ENCODE results near the gene NTHL1. TPM values are rescaled to one million over a fixed set of nuclear protein-coding genes. Genes with fewer than 3 reads are reported as not detected.

The NTHL1 gene
- polyA plus RNA-seq, 1 experiment, result 21.0 TPM

GRCh38 chr16:2090481-2090776 is 42.8 kb upstream of the NTHL1 start:
- ChIA-PET CTCF (interaction anchor here (1.2 to 2.2 kb wide), 2 partner anchors 49 to 67 kb away, joined by 3 to 5 read pairs; no protein-coding TSS in a partner anchor), POLR2A (no interaction called here)
- Histone ChIP-seq H3K36me3 (ENCODE audit: control insufficient read depth, insufficient read depth, low read length) (peaks cover 73% of the 10 kb centered on the region), H3K27me3 (ENCODE audit: control insufficient read depth, insufficient read depth, low read length) (no peaks in the 10 kb centered on the region), H3K4me3 (ENCODE audit: low read depth, low read length) (no peak overlapping the region)
- TF ChIP-seq, protein P1, sequence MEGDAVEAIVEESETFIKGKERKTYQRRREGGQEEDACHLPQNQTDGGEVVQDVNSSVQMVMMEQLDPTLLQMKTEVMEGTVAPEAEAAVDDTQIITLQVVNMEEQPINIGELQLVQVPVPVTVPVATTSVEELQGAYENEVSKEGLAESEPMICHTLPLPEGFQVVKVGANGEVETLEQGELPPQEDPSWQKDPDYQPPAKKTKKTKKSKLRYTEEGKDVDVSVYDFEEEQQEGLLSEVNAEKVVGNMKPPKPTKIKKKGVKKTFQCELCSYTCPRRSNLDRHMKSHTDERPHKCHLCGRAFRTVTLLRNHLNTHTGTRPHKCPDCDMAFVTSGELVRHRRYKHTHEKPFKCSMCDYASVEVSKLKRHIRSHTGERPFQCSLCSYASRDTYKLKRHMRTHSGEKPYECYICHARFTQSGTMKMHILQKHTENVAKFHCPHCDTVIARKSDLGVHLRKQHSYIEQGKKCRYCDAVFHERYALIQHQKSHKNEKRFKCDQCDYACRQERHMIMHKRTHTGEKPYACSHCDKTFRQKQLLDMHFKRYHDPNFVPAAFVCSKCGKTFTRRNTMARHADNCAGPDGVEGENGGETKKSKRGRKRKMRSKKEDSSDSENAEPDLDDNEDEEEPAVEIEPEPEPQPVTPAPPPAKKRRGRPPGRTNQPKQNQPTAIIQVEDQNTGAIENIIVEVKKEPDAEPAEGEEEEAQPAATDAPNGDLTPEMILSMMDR (IDR thresholded peaks at IDR 0.05; ENCODE audit: insufficient read depth, low read depth, low read length), result no peak
- DNase-seq (ENCODE audit: low read depth), result no peak

DNA sequence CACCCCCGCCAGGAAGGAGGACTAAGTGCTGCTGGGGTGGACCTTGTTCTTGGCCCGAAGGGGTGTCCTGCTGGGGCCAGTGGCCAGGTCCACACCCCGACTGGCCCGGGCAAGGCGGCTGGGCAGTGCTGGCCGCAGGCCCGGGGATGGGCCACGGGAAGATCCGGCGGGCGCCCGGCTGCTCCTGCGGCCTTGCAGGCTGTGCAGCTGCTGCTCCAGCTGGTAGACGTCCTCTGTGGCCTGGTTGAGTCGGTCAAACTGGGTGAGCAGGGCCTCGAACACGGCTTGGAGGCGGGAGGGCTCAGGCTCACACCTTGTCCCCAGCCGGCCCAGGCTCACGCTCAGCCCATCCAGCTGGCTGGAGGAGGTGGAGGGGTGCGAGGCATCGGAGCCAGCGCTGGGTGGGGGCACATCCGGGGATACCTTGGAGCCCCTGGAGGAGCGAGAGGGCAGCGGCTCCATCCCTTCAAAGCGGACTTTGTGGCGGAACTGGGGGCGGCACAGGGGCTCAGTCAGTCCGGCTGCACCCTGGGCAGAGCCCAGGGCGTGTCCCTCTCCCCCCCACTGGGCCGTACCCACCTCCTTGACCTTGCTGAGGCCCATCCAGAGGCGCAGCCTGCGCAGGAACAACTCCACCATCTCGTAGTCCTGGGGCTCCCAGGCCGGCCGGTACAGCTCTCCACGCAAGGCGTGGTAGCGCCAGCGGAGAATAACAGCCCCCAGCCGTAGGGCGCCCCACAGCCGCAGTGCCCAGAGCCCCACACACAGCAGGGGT is 42.3 kb upstream of the NTHL1 start:
- CTCF ChIA-PET, result interaction anchor here (2.2 kb wide), 1 partner anchor 50 kb away, joined by 5 read pairs; no protein-coding TSS in a partner anchor

DNA sequence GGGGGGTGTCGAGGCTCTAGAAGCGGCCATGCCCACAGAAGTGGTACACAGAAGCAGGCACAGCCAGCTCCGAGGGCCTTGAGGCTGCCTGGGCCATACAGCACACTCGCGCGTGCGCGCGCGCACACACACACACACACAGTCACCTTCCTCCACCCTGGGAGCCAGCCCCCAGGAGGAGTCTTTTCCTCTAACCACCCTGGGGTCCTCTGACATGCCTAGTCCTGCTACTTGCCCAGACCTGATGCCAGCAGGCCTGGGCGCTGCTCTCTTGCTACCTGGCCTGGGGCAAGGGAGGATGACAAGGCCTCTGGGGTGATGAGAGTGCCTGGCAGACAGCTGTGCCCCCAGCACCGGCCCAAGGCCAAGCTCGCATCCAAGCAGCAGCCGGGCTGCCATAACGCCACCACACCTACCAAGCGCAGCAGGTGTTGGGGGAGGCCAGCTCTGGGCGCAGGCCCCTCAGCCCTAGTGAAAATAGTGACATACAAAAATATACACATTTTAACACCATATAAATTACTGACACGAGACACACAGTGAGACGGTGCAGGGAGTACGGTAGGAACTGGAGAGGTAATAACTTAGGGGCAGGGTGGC is 41.2 kb upstream of the NTHL1 start:
- Histone ChIP-seq H3K27me3 (ENCODE audit: control insufficient read depth, insufficient read depth, low read length) (no peaks in the 10 kb centered on the region), H3K36me3 (ENCODE audit: control insufficient read depth, insufficient read depth, low read length) (peaks cover 70% of the 10 kb centered on the region), H3K4me3 (ENCODE audit: low read depth, low read length) (no peak overlapping the region)
- ChIA-PET POLR2A (no interaction called here), CTCF (interaction anchor here (2.2 kb wide), 1 partner anchor 51 kb away, joined by 5 read pairs; no protein-coding TSS in a partner anchor)
- TF ChIP-seq, protein P1 (IDR thresholded peaks at IDR 0.05; ENCODE audit: insufficient read depth, low read depth, low read length), result no peak
- DNase-seq (ENCODE audit: low read depth), result no peak

More for the DNA sequence above, 42.3 kb upstream of the NTHL1 start:
- no peak overlapping the region for H3K4me3 ChIP-seq (ENCODE audit: low read depth, low read length)
- TF ChIP-seq, protein P1 (IDR thresholded peaks at IDR 0.05; ENCODE audit: insufficient read depth, low read depth, low read length), result no peak
- H3K27me3 ChIP-seq (ENCODE audit: control insufficient read depth, insufficient read depth, low read length), result no peaks in the 10 kb centered on the region
- POLR2A ChIA-PET, result no interaction called here
- peaks cover 74% of the 10 kb centered on the region for H3K36me3 ChIP-seq (ENCODE audit: control insufficient read depth, insufficient read depth, low read length)
- DNase-seq (ENCODE audit: low read depth), result no peak

DNA sequence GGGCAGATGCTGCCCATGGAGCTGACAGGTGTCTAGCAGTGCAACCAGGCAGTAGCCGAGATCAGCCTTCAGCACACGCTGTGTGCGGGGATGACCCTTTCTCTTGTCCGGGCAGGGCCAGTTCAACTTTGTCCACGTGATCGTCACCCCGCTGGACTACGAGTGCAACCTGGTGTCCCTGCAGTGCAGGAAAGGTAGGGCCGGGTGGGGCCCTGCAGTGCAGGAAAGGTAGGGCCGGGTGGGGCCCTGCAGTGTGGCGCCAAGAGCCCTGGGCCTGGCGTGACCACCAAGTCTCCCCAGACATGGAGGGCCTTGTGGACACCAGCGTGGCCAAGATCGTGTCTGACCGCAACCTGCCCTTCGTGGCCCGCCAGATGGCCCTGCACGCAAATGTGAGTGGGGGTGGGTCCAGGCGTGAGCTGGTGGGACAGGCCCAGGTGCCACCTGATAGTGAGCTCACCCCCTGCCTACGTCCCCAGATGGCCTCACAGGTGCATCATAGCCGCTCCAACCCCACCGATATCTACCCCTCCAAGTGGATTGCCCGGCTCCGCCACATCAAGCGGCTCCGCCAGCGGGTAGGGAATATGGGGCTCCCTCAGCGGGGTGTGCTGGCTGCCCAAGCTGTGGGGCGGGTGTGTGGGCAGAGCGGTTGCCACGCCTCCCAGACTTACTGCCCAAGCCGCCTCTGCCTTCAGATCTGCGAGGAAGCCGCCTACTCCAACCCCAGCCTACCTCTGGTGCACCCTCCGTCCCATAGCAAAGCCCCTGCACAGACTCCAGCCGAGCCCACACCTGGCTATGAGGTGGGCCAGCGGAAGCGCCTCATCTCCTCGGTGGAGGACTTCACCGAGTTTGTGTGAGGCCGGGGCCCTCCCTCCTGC is 40.4 kb upstream of the NTHL1 start:
- Histone ChIP-seq H3K36me3 (ENCODE audit: control insufficient read depth, insufficient read depth, low read length) (peaks cover 64% of the 10 kb centered on the region), H3K4me3 (ENCODE audit: low read depth, low read length) (no peak overlapping the region), H3K27me3 (ENCODE audit: control insufficient read depth, insufficient read depth, low read length) (no peaks in the 10 kb centered on the region)
- DNase-seq (ENCODE audit: low read depth), result no peak
- POLR2A ChIA-PET, result no interaction called here
- TF ChIP-seq, protein P1 (IDR thresholded peaks at IDR 0.05; ENCODE audit: insufficient read depth, low read depth, low read length), result no peak
- CTCF ChIA-PET, result interaction anchor here (0.6 kb wide), 1 partner anchor 66 kb away, joined by 3 read pairs; no protein-coding TSS in a partner anchor

Measured in BJ (cell line).